ENCODE data around the gene UNC5B.

Gene UNC5B

GRCh38 chr10:71302874-71303568 lies 90.7 kb downstream of the UNC5B start:
- DNase-seq = peak; percentile 60 to 68

GRCh38 chr10:71303569-71303907 lies 91.2 kb downstream of the UNC5B start:
- no peak for DNase-seq

- DNase-seq = no peak
Measured at GRCh38 chr10:71304914-71305313, 92.5 kb downstream of the UNC5B start.

- DNase-seq = no peak
Measured at GRCh38 chr10:71306979-71307378, 94.6 kb downstream of the UNC5B start.

- no peak for DNase-seq
Measured at GRCh38 chr10:71307469-71308085, 95.2 kb downstream of the UNC5B start.

GRCh38 chr10:71308244-71308643 lies 95.9 kb downstream of the UNC5B start:
- DNase-seq = no peak

GRCh38 chr10:71308985-71309384 lies 96.6 kb downstream of the UNC5B start:
- no peak for DNase-seq

- no peak for DNase-seq
Measured at GRCh38 chr10:71309919-71310318, 97.5 kb downstream of the UNC5B start.

- DNase-seq = no peak
Measured at GRCh38 chr10:71312220-71312619, 99.8 kb downstream of the UNC5B start.

GRCh38 chr10:71312811-71313789 lies 100.7 kb downstream of the UNC5B start:
- no peak for DNase-seq

GRCh38 chr10:71314028-71314693 lies 101.8 kb downstream of the UNC5B start:
- DNase-seq = peak in 1 of 2 experiments; percentile 9

- DNase-seq = no peak
Measured at GRCh38 chr10:71314694-71315225, 102.4 kb downstream of the UNC5B start.

GRCh38 chr10:71316056-71316785 lies 103.9 kb downstream of the UNC5B start:
- DNase-seq = no peak

GRCh38 chr10:71316786-71317160 lies 104.4 kb downstream of the UNC5B start:
- no peak for DNase-seq

- DNase-seq = no peak
Measured at GRCh38 chr10:71317739-71318138, 105.4 kb downstream of the UNC5B start.

GRCh38 chr10:71319042-71319799 lies 106.9 kb downstream of the UNC5B start, which contains the start of gene SLC29A3:
TSS of gene SLC29A3 (plus strand) at chr10:71319259. CDS start at chr10:71319310, 51 bp downstream.
- DNase-seq = peak; percentile 68 to 70

- no peak for DNase-seq
Measured at GRCh38 chr10:71319800-71320392, 107.5 kb downstream of the UNC5B start.

- no peak for DNase-seq
Measured at GRCh38 chr10:71320592-71320991, 108.2 kb downstream of the UNC5B start.

- DNase-seq = no peak
Measured at GRCh38 chr10:71321386-71321785, 109.0 kb downstream of the UNC5B start.

- no peak for DNase-seq
Measured at GRCh38 chr10:71323407-71323806, 111.0 kb downstream of the UNC5B start.

GRCh38 chr10:71324743-71325142 lies 112.4 kb downstream of the UNC5B start:
- no peak for DNase-seq
